GM18502 (cell line): ENCODE results near the gene GABRR1.
A peak's percentile ranks its signal among the peaks of the same experiment; 100 is the strongest.
"Not testable (repeated sequence)": the region's sequence is repeated elsewhere in the genome, so short reads cannot be mapped to it uniquely, and the experiment has no call there.

ENCODE experiments used
- ATAC-seq: cut with Tn5 transposase; IDR thresholded peaks from one replicate; pipeline ENCODE4 v1.9.1; 2021; ENCODE audit warnings: mild to moderate bottlenecking; ENCODE audit not compliant: unreplicated experiment, poor library complexity

Gene GABRR1

GRCh38 chr6:89161326-89162046 is 55.7 kb downstream of the GABRR1 start:
- no peak for ATAC-seq

- no peak for ATAC-seq
These were observed 56.6 kb downstream of the GABRR1 start for GRCh38 chr6:89160331-89161092.

- ATAC-seq: no peak
These were observed 63.0 kb downstream of the GABRR1 start for GRCh38 chr6:89154131-89154530.

GRCh38 chr6:89148016-89148750 is 69.0 kb downstream of the GABRR1 start:
- no peak for ATAC-seq

- peak; percentile 37 for ATAC-seq
These were observed 70.1 kb downstream of the GABRR1 start for GRCh38 chr6:89146718-89147700.

- peak; percentile 77 for ATAC-seq
These were observed 71.0 kb downstream of the GABRR1 start, which contains the start of gene PM20D2 for GRCh38 chr6:89145956-89146717. TSS of gene PM20D2 (plus strand) at chr6:89146055. CDS start at chr6:89146145, 90 bp downstream.

GRCh38 chr6:89145091-89145955 is 71.8 kb downstream of the GABRR1 start:
- peak; percentile 55 for ATAC-seq

GRCh38 chr6:89144354-89144906 is 72.7 kb downstream of the GABRR1 start:
- peak; percentile 40 for ATAC-seq

- ATAC-seq: no peak
These were observed 76.6 kb downstream of the GABRR1 start for GRCh38 chr6:89140347-89141156.

- no peak for ATAC-seq
These were observed 77.4 kb downstream of the GABRR1 start for GRCh38 chr6:89139509-89140346.

GRCh38 chr6:89138173-89138572 is 79.0 kb downstream of the GABRR1 start:
- no peak for ATAC-seq

- no peak for ATAC-seq
These were observed 82.4 kb downstream of the GABRR1 start for GRCh38 chr6:89134723-89135122.

- no peak for ATAC-seq
These were observed 83.2 kb downstream of the GABRR1 start for GRCh38 chr6:89133981-89134380.

GRCh38 chr6:89132057-89132456 is 85.1 kb downstream of the GABRR1 start:
- ATAC-seq: no peak

- ATAC-seq: no peak
These were observed 85.6 kb downstream of the GABRR1 start for GRCh38 chr6:89131599-89131998.

- not testable (repeated sequence) for ATAC-seq
These were observed 88.9 kb downstream of the GABRR1 start for GRCh38 chr6:89128256-89128671.
